ENCODE results near the gene S100A2.

GRCh38 chr1:153585006-153585405 is 19.4 kb upstream of the S100A2 start:
- TF ChIP-seq, protein P1, sequence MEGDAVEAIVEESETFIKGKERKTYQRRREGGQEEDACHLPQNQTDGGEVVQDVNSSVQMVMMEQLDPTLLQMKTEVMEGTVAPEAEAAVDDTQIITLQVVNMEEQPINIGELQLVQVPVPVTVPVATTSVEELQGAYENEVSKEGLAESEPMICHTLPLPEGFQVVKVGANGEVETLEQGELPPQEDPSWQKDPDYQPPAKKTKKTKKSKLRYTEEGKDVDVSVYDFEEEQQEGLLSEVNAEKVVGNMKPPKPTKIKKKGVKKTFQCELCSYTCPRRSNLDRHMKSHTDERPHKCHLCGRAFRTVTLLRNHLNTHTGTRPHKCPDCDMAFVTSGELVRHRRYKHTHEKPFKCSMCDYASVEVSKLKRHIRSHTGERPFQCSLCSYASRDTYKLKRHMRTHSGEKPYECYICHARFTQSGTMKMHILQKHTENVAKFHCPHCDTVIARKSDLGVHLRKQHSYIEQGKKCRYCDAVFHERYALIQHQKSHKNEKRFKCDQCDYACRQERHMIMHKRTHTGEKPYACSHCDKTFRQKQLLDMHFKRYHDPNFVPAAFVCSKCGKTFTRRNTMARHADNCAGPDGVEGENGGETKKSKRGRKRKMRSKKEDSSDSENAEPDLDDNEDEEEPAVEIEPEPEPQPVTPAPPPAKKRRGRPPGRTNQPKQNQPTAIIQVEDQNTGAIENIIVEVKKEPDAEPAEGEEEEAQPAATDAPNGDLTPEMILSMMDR (IDR thresholded peaks at IDR 0.05; ENCODE audit: extremely low read depth in 1 of 2, insufficient read depth in 1 of 2, low read depth in 1 of 2, low read length in 2 of 2), result no peak
- no peak for TF ChIP-seq EZH2 (IDR thresholded peaks at IDR 0.05; ENCODE audit: borderline replicate concordance, low read depth, low read length, severe bottlenecking)
- TF ChIP-seq GATA2 (IDR thresholded peaks at IDR 0.05; ENCODE audit: insufficient read depth, insufficient read length, low read depth, low read length), result no peak
- TF ChIP-seq POLR2AphosphoS5 (IDR thresholded peaks at IDR 0.05; ENCODE audit: insufficient read depth, low read depth, low read length), result no peak
- no peak for TF ChIP-seq POLR2A (IDR thresholded peaks at IDR 0.05; ENCODE audit: low read depth, low read length)
- TF ChIP-seq, protein P2, sequence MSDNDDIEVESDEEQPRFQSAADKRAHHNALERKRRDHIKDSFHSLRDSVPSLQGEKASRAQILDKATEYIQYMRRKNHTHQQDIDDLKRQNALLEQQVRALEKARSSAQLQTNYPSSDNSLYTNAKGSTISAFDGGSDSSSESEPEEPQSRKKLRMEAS (IDR thresholded peaks at IDR 0.05; ENCODE audit: insufficient read depth, insufficient read length), result no peak
- no peak for TF ChIP-seq MYC (IDR thresholded peaks at IDR 0.05; ENCODE audit: low read depth, low read length)
- no peak for TF ChIP-seq FOS (IDR thresholded peaks at IDR 0.05; ENCODE audit: borderline replicate concordance, insufficient read depth, low read length)
